GM12801 (cell line): ENCODE data around the gene CTDSPL.

Experiments
- TF ChIP-seq, protein P1 (sequence below): IDR thresholded peaks from one replicate; pipeline ENCODE4 v1.5.1; 2011; ENCODE audit warnings: control low read depth; ENCODE audit not compliant: insufficient read length; ENCODE audit errors: extremely low read depth

CTDSPL gene

GRCh38 chr3:37956723-37957538, 95.3 kb downstream of the CTDSPL start:
- TF ChIP-seq, protein P1, sequence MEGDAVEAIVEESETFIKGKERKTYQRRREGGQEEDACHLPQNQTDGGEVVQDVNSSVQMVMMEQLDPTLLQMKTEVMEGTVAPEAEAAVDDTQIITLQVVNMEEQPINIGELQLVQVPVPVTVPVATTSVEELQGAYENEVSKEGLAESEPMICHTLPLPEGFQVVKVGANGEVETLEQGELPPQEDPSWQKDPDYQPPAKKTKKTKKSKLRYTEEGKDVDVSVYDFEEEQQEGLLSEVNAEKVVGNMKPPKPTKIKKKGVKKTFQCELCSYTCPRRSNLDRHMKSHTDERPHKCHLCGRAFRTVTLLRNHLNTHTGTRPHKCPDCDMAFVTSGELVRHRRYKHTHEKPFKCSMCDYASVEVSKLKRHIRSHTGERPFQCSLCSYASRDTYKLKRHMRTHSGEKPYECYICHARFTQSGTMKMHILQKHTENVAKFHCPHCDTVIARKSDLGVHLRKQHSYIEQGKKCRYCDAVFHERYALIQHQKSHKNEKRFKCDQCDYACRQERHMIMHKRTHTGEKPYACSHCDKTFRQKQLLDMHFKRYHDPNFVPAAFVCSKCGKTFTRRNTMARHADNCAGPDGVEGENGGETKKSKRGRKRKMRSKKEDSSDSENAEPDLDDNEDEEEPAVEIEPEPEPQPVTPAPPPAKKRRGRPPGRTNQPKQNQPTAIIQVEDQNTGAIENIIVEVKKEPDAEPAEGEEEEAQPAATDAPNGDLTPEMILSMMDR, result no peak

- TF ChIP-seq, protein P1, result no peak
Measured at GRCh38 chr3:37957539-37957936, 95.9 kb downstream of the CTDSPL start.

- TF ChIP-seq, protein P1, result no peak
Measured at GRCh38 chr3:37961622-37962431, 100.1 kb downstream of the CTDSPL start.

DNA sequence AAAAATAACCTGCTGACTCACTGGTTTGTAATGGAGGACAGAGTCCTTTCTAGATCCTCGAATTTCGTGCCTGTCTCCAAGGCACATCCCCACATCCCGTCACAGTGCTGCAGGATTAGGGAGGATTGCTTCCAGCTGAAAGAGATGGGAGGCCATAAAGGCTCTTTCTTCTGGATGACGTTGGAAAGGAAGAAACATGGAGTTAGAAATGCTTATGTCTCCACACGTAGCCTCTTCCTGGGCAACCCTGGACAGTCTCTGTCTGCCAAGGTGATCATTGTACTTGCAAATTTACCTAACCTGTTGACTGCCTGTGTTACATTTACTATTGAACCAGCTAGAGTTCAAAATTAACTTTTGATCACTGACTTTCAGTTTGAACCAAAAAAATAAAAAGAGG, 101.3 kb downstream of the CTDSPL start:
- TF ChIP-seq, protein P1, result no peak

- TF ChIP-seq, protein P1, result no peak
Measured at GRCh38 chr3:37963635-37964034, 102.0 kb downstream of the CTDSPL start.

GRCh38 chr3:37964146-37964545, 102.5 kb downstream of the CTDSPL start:
- TF ChIP-seq, protein P1, result no peak

GRCh38 chr3:37964716-37965115, 103.0 kb downstream of the CTDSPL start:
- TF ChIP-seq, protein P1, result no peak
